GM21360 (cell line): Measurements from ENCODE around the gene SFI1.
"Not testable (repeated sequence)": the region's sequence is repeated elsewhere in the genome, so short reads cannot be mapped to it uniquely, and the experiment has no call there.

Experiments used
- ATAC-seq: cut with Tn5 transposase; IDR thresholded peaks from one replicate; pipeline ENCODE4 v1.9.1; 2021; ENCODE audit warnings: mild to moderate bottlenecking, moderate library complexity; ENCODE audit not compliant: unreplicated experiment

The SFI1 gene

GRCh38 chr22:31491218-31491962 lies 4.9 kb upstream of the SFI1 start:
- no peak for ATAC-seq

- ATAC-seq: no peak
Measured at GRCh38 chr22:31492151-31492550, 4.2 kb upstream of the SFI1 start.

- not testable (repeated sequence) for ATAC-seq
Measured at GRCh38 chr22:31493355-31493754, 3.0 kb upstream of the SFI1 start.

- no peak for ATAC-seq
Measured at GRCh38 chr22:31495343-31495742, 993 bp upstream of the SFI1 start.

- no peak for ATAC-seq
Measured at GRCh38 chr22:31496735-31497146, 405 bp downstream of the SFI1 start.

GRCh38 chr22:31497148-31497938 lies 1.0 kb downstream of the SFI1 start:
- no peak for ATAC-seq

- ATAC-seq: no peak
Measured at GRCh38 chr22:31501738-31502137, 5.4 kb downstream of the SFI1 start.

- no peak for ATAC-seq
Measured at GRCh38 chr22:31503211-31503964, 7.1 kb downstream of the SFI1 start.

GRCh38 chr22:31504282-31504681 lies 7.9 kb downstream of the SFI1 start:
- ATAC-seq: no peak

- ATAC-seq: not testable (repeated sequence)
Measured at GRCh38 chr22:31507517-31507916, 11.2 kb downstream of the SFI1 start.

- ATAC-seq: no peak
Measured at GRCh38 chr22:31508536-31508935, 12.2 kb downstream of the SFI1 start.

- ATAC-seq: no peak
Measured at GRCh38 chr22:31509061-31509762, 12.9 kb downstream of the SFI1 start.

- ATAC-seq: no peak
Measured at GRCh38 chr22:31520051-31520450, 23.7 kb downstream of the SFI1 start.

GRCh38 chr22:31524132-31524531 lies 27.8 kb downstream of the SFI1 start:
- not testable (repeated sequence) for ATAC-seq

- no peak for ATAC-seq
Measured at GRCh38 chr22:31526270-31526669, 29.9 kb downstream of the SFI1 start.

GRCh38 chr22:31530823-31531195 lies 34.5 kb downstream of the SFI1 start:
- no peak for ATAC-seq

GRCh38 chr22:31532060-31532459 lies 35.7 kb downstream of the SFI1 start:
- ATAC-seq: no peak

GRCh38 chr22:31533374-31533773 lies 37.0 kb downstream of the SFI1 start:
- no peak for ATAC-seq

- peak; percentile 51 for ATAC-seq
Measured at GRCh38 chr22:31537019-31537535, 40.7 kb downstream of the SFI1 start.

GRCh38 chr22:31538815-31539214 lies 42.5 kb downstream of the SFI1 start:
- ATAC-seq: no peak

- not testable (repeated sequence) for ATAC-seq
Measured at GRCh38 chr22:31540166-31540565, 43.8 kb downstream of the SFI1 start.
